ENCODE data around the gene ARHGEF18. TPM values are rescaled to one million over a fixed set of nuclear protein-coding genes. Genes with fewer than 3 reads are reported as not detected.

Gene ARHGEF18
- total and polyA plus RNA-seq, 2 of the 13 experiments (the other 11 are each of a cell fraction or from before 2014, with no cell fraction given): 4.2 to 17.5 TPM

- TF ChIP-seq ZNF761 (CRISPR knock-in tag; conservative IDR thresholded peaks at IDR 0.05): no peak
- TF ChIP-seq LRRFIP1 (CRISPR knock-in tag; conservative IDR thresholded peaks at IDR 0.05): no peak
- TF ChIP-seq ZFX (CRISPR knock-in tag; IDR thresholded peaks at IDR 0.05; ENCODE audit: low read depth): no peak
- 0 out of 2 replicates have a peak, but pooled peaks have one; percentile 23 for TF ChIP-seq JUN (CRISPR knock-in tag; IDR thresholded peaks at IDR 0.05)
- TF ChIP-seq ZHX2 (IDR thresholded peaks at IDR 0.05; ENCODE audit: low read depth): no peak
- TF ChIP-seq ZHX2 (CRISPR knock-in tag; IDR thresholded peaks at IDR 0.05; ENCODE audit: borderline replicate concordance): no peak
- peak; percentile 83; the same call in 1 of the 2 replicates for TF ChIP-seq JUNB (CRISPR knock-in tag; IDR thresholded peaks at IDR 0.05; ENCODE audit: borderline replicate concordance)
- TF ChIP-seq ZNF337 (CRISPR knock-in tag; IDR thresholded peaks at IDR 0.05; ENCODE audit: borderline replicate concordance, low read depth): no peak
- TF ChIP-seq CENPBD1 (CRISPR knock-in tag; IDR thresholded peaks at IDR 0.05; ENCODE audit: borderline replicate concordance, low read depth): no peak
- no peak for TF ChIP-seq ZNF609 (CRISPR knock-in tag; IDR thresholded peaks at IDR 0.05; ENCODE audit: borderline replicate concordance)
- TF ChIP-seq ASH2L (IDR thresholded peaks at IDR 0.05; ENCODE audit: insufficient read length, low read depth, low read length): no peak
- TF ChIP-seq MAFK (conservative IDR thresholded peaks at IDR 0.05 in 1 of 2, IDR thresholded peaks at IDR 0.05 in 1 of 2; ENCODE audit: low read length in 2 of 2): no peak
- TF ChIP-seq JDP2 (CRISPR knock-in tag; IDR thresholded peaks at IDR 0.05; ENCODE audit: borderline replicate concordance): no peak
- no peak for TF ChIP-seq ZNF546 (CRISPR knock-in tag; conservative IDR thresholded peaks at IDR 0.05)
- no peak for TF ChIP-seq AGO2 (optimal IDR thresholded peaks at IDR 0.05; ENCODE audit: low read depth, low read length)
- peak; percentile 88 for TF ChIP-seq SKI (IDR thresholded peaks at IDR 0.05; ENCODE audit: partially characterized antibody)
These were observed 42.5 kb downstream of the ARHGEF18 start (continued) for GRCh38 chr19:7391218-7391670.

Measured in HepG2 (cell line).